K562 (cell line): ENCODE data around the gene VPS33A. TPM values are rescaled to one million over a fixed set of nuclear protein-coding genes. Genes with fewer than 3 reads are reported as not detected.

Experiments used
- AFF1 ChIP-seq, 2 experiments: fragments of 450-650 bp; IDR thresholded peaks; 2 replicates each; pipeline ENCODE4 v1.6.1; 2018; ENCODE audit warnings: mild to moderate bottlenecking in 2 of 2, low read depth in 1 of 2; ENCODE audit not compliant: partially characterized antibody in 2 of 2
- ARID3A ChIP-seq: IDR thresholded peaks from 2 replicates; pipeline ENCODE4 v1.6.1; 2012; ENCODE audit warnings: low read depth, low read length, improper control_type of control experiment, borderline replicate concordance
- BMI1 ChIP-seq: fragments of 150-350 bp; IDR thresholded peaks from 2 replicates; pipeline ENCODE4 v1.6.1; 2014; ENCODE audit warnings: low read length
- BRD4 ChIP-seq: fragments of 200-600 bp; sonication (generic); IDR thresholded peaks from 2 replicates; pipeline ENCODE4 v1.6.1; 2017; ENCODE audit warnings: inconsistent platforms
- CREBBP ChIP-seq: IDR thresholded peaks from one replicate; pipeline ENCODE4 v1.6.1; 2012; ENCODE audit warnings: low read depth, mild to moderate bottlenecking, control low read depth, inconsistent platforms, low read length
- ELK1 ChIP-seq: sonication (generic); formaldehyde crosslinking; IDR thresholded peaks from 2 replicates; pipeline ENCODE4 v1.8.1; 2022; ENCODE audit warnings: missing genetic modification reagents
- HCFC1 ChIP-seq: IDR thresholded peaks from 2 replicates; pipeline ENCODE4 v1.6.1; 2012; ENCODE audit warnings: low read depth, low read length, improper control_type of control experiment
- HDAC2 ChIP-seq: fragments of 450-650 bp; IDR thresholded peaks from 2 replicates; pipeline ENCODE4 v1.6.1; 2016; ENCODE audit warnings: mild to moderate bottlenecking
- MEIS2 ChIP-seq: fragments of 450-650 bp; IDR thresholded peaks from 2 replicates; pipeline ENCODE4 v1.6.1; 2014; ENCODE audit warnings: mild to moderate bottlenecking; ENCODE audit not compliant: partially characterized antibody
- MYBL2 ChIP-seq, 2 experiments: fragments of 450-650 bp in 1 of 2; sonication (generic) in 1 of 2; formaldehyde crosslinking in 1 of 2; IDR thresholded peaks; 2 replicates each; pipeline versions ENCODE4 v1.6.1 to v1.8.1; 2017 to 2022; ENCODE audit warnings: borderline replicate concordance in 1 of 2, inconsistent platforms in 1 of 2, low read depth in 1 of 2, mild to moderate bottlenecking in 1 of 2, missing genetic modification reagents in 1 of 2, moderate library complexity in 1 of 2
- NFIX ChIP-seq: fragments of 250-450 bp; sonication (Bioruptor Pico); IDR thresholded peaks from 2 replicates; pipeline ENCODE4 v1.4.0; 2020; ENCODE audit warnings: low read depth, mild to moderate bottlenecking, moderate library complexity
- PTRF ChIP-seq: fragments of 450-650 bp; IDR thresholded peaks from 2 replicates; pipeline ENCODE4 v1.6.1; 2016; ENCODE audit warnings: mild to moderate bottlenecking, missing genetic modification characterization, missing compliant biosample characterization
- RBM17 ChIP-seq: fragments of 200-400 bp; formaldehyde crosslinking; IDR thresholded peaks from 2 replicates; pipeline ENCODE4 v1.6.1; 2017; ENCODE audit warnings: low read depth, mild to moderate bottlenecking, low read length, borderline replicate concordance
- RBM22 ChIP-seq: fragments of 200-400 bp; formaldehyde crosslinking; IDR thresholded peaks from 2 replicates; pipeline ENCODE4 v1.6.1; 2018; ENCODE audit warnings: low read length, low read depth; ENCODE audit not compliant: poor library complexity, severe bottlenecking
- RUNX1 ChIP-seq: sonication (generic); IDR thresholded peaks from 2 replicates; pipeline ENCODE4 v1.6.1; 2016; ENCODE audit warnings: antibody characterized with exemption, low read depth
- TEAD4 ChIP-seq, 2 experiments: sonication (generic) in 1 of 2; formaldehyde crosslinking in 1 of 2; IDR thresholded peaks; 2 replicates each; pipeline versions ENCODE4 v1.6.1 to v1.8.0; 2012 to 2022; ENCODE audit warnings: borderline replicate concordance in 1 of 2, inconsistent platforms in 1 of 2, low read length in 1 of 2, mild to moderate bottlenecking in 1 of 2, missing genetic modification reagents in 1 of 2
- ZBTB9 ChIP-seq: fragments of 450-650 bp; formaldehyde crosslinking; IDR thresholded peaks from 2 replicates; pipeline ENCODE4 v1.4.0; 2020; ENCODE audit warnings: mild to moderate bottlenecking, moderate library complexity
- ZKSCAN8 ChIP-seq: fragments of 200-800 bp; sonication (Bioruptor generic); IDR thresholded peaks from 2 replicates; pipeline ENCODE4 v1.6.1; 2016; ENCODE audit warnings: missing genetic modification characterization, missing compliant biosample characterization
- ZNF143 ChIP-seq: sonication (generic); formaldehyde crosslinking; IDR thresholded peaks from 2 replicates; pipeline ENCODE4 v1.9.0; 2022; ENCODE audit warnings: mild to moderate bottlenecking, missing genetic modification reagents
- ZNF644 ChIP-seq: fragments of 200-800 bp; sonication (Bioruptor generic); IDR thresholded peaks from 2 replicates; pipeline ENCODE4 v1.6.1; 2016; ENCODE audit warnings: low read depth, missing genetic modification characterization, missing compliant biosample characterization
- polyA plus RNA-seq, 8 experiments: library from polyadenylated mRNA; depleted of rRNA in 4 of 8; stranded (reverse) in 5 of 8; unstranded in 3 of 8; fragments of >200 nt; fragmentation: Nextera tagmentation in 2 of 8; fragmentation: Illumina TruSeq in 1 of 8; extraction: Ambion mirVana in 2 of 8; extraction: Trizol in 1 of 8; gene quantifications; 2 replicates each; pipeline versions ENCODE4 v1.2.1 to v1.2.3, GENCODE V29; 2011 to 2014; ENCODE audit warnings: inconsistent platforms in 1 of 8, missing spikeins in 1 of 8
- total RNA-seq, 7 experiments: library from RNA; depleted of rRNA in 6 of 7; stranded (reverse); fragments of >200 nt in 6 of 7; fragmentation: Illumina TruSeq in 2 of 7; extraction: Trizol in 2 of 7; gene quantifications; 2 replicates each; pipeline versions ENCODE4 v1.2.1 to v1.2.3, GENCODE V29; 2011 to 2021; ENCODE audit warnings: low replicate concordance in 1 of 7

The VPS33A gene
- total and polyA plus RNA-seq, 9 of the 15 experiments (the other 6 are each of a cell fraction or from before 2014, with no cell fraction given), result 10.6 to 34.3 (median 25.3) TPM

- TF ChIP-seq RBM17, result no peak
- no peak for TF ChIP-seq RBM22
- no peak for TF ChIP-seq ZKSCAN8 (CRISPR knock-in tag)
- no peak for TF ChIP-seq BRD4
- TF ChIP-seq ELK1 (CRISPR knock-in tag), result 0 out of 2 replicates have a peak, but pooled peaks have one; percentile 45
- TF ChIP-seq BMI1, result no peak
- TF ChIP-seq ZBTB9 (CRISPR knock-in tag), result 0 out of 2 replicates have a peak, but pooled peaks have one; percentile 12
- 0 out of 2 replicates have a peak, but pooled peaks have one; percentile 43 for TF ChIP-seq ZNF143 (CRISPR knock-in tag)
- no peak for TF ChIP-seq TEAD4 (IDR thresholded peaks at IDR 0.05; ENCODE audit: low read length)
- 0 out of 2 replicates have a peak, but pooled peaks have one; percentile 70 for TF ChIP-seq TEAD4 (CRISPR knock-in tag; IDR thresholded peaks at IDR 0.05; ENCODE audit: borderline replicate concordance)
- no peak for TF ChIP-seq HDAC2
- TF ChIP-seq CREBBP, result no peak
- TF ChIP-seq MEIS2, result no peak
- TF ChIP-seq AFF1 (IDR thresholded peaks at IDR 0.05; ENCODE audit: low read depth in 1 of 2, partially characterized antibody in 2 of 2), result no peak
- no peak for TF ChIP-seq MYBL2 (IDR thresholded peaks at IDR 0.05; ENCODE audit: low read depth)
- TF ChIP-seq MYBL2 (CRISPR knock-in tag; IDR thresholded peaks at IDR 0.05; ENCODE audit: borderline replicate concordance), result no peak
- TF ChIP-seq RUNX1, result no peak
- no peak for TF ChIP-seq ZNF644 (tag)
- no peak for TF ChIP-seq NFIX (CRISPR knock-in tag)
- no peak for TF ChIP-seq HCFC1
- TF ChIP-seq ARID3A, result no peak
- TF ChIP-seq PTRF (tag), result no peak
These were observed 436 bp downstream of the VPS33A start (continued) for GRCh38 chr12:122265886-122266229.
